Cardiac muscle cell (in vitro differentiated cells and primary cell): ENCODE measurements around the gene NOX3. TPM values are rescaled to one million over a fixed set of nuclear protein-coding genes. Genes with fewer than 3 reads are reported as not detected.
A peak's percentile ranks its signal among the peaks of the same experiment; 100 is the strongest.

Experiments
- DNase-seq, 2 donors: peaks; one replicate each; pipeline versions ENCODE4 v3.0.0 to v3.0.0-alpha.2; 2010 to 2017; ENCODE audit warnings: low read depth in 1 of 2, low spot score in 1 of 2
- H3K27ac ChIP-seq: fragments of 200-600 bp; sonication (generic); 2 replicates; pipeline ENCODE4 v1.5.1; 2016
- H3K27me3 ChIP-seq: fragments of 200-600 bp; sonication (generic); 2 replicates; pipeline ENCODE4 v1.6.0; 2016; ENCODE audit warnings: control low read depth
- H3K36me3 ChIP-seq: fragments of 200-600 bp; sonication (generic); 2 replicates; pipeline ENCODE4 v1.5.1; 2016; ENCODE audit warnings: control low read depth
- H3K4me1 ChIP-seq: fragments of 200-600 bp; sonication (generic); 2 replicates; pipeline ENCODE4 v1.8.1; 2017; ENCODE audit warnings: low read depth, mild to moderate bottlenecking, mixed run types
- H3K4me3 ChIP-seq: fragments of 200-600 bp; sonication (generic); 2 replicates; pipeline ENCODE4 v1.5.1; 2016; ENCODE audit warnings: mild to moderate bottlenecking
- H3K9me3 ChIP-seq: fragments of 200-600 bp; sonication (generic); 2 replicates; pipeline ENCODE4 v1.5.1; 2017; ENCODE audit warnings: low read depth, mild to moderate bottlenecking, control low read depth
- polyA plus RNA-seq: library from polyadenylated mRNA; unstranded; fragments of >200 nt; fragmentation: Nextera tagmentation; extraction: Ambion mirVana; gene quantifications from 2 replicates; pipeline ENCODE4 v1.2.1, GENCODE V29; 2016
- total RNA-seq: library from RNA; depleted of rRNA; stranded (reverse); fragments of >200 nt; gene quantifications from 2 replicates; pipeline ENCODE4 v1.2.3, GENCODE V29; 2016
- TF ChIP-seq, protein P1 (sequence below): IDR thresholded peaks from 2 replicates; pipeline ENCODE4 v1.5.1; 2012; ENCODE audit warnings: low read depth, mild to moderate bottlenecking, low read length

Gene NOX3
- total and polyA plus RNA-seq, 2 experiments from 2014 or later: not detected

DNA sequence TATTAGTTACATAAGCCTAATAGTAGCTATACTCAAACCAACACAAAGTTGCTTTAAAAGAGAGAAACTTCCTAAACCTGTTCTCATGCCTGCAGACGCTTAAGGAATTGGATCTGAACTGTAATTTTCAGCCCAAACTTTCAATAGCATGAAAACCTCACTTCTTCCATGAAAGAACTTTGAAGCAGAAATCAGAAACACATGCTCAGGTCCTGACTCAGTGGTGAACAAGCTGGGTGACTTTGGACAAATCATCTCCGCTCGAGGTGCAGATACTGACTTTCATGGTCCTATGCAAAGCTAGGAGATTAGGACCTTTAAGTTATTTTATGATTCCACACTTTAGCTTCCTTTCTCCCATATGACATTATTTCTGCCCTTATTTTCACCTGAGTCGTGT is 36.5 kb downstream of the NOX3 start:
- Histone ChIP-seq H3K36me3 (no peaks in the 10 kb centered on the region), H3K9me3 (no peaks in the 10 kb centered on the region), H3K4me1 (no peaks in the 10 kb centered on the region), H3K27ac (no peak overlapping the region), H3K4me3 (no peak overlapping the region), H3K27me3 (no peaks in the 10 kb centered on the region)
- TF ChIP-seq, protein P1, sequence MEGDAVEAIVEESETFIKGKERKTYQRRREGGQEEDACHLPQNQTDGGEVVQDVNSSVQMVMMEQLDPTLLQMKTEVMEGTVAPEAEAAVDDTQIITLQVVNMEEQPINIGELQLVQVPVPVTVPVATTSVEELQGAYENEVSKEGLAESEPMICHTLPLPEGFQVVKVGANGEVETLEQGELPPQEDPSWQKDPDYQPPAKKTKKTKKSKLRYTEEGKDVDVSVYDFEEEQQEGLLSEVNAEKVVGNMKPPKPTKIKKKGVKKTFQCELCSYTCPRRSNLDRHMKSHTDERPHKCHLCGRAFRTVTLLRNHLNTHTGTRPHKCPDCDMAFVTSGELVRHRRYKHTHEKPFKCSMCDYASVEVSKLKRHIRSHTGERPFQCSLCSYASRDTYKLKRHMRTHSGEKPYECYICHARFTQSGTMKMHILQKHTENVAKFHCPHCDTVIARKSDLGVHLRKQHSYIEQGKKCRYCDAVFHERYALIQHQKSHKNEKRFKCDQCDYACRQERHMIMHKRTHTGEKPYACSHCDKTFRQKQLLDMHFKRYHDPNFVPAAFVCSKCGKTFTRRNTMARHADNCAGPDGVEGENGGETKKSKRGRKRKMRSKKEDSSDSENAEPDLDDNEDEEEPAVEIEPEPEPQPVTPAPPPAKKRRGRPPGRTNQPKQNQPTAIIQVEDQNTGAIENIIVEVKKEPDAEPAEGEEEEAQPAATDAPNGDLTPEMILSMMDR: no peak
- no peak for DNase-seq

DNA sequence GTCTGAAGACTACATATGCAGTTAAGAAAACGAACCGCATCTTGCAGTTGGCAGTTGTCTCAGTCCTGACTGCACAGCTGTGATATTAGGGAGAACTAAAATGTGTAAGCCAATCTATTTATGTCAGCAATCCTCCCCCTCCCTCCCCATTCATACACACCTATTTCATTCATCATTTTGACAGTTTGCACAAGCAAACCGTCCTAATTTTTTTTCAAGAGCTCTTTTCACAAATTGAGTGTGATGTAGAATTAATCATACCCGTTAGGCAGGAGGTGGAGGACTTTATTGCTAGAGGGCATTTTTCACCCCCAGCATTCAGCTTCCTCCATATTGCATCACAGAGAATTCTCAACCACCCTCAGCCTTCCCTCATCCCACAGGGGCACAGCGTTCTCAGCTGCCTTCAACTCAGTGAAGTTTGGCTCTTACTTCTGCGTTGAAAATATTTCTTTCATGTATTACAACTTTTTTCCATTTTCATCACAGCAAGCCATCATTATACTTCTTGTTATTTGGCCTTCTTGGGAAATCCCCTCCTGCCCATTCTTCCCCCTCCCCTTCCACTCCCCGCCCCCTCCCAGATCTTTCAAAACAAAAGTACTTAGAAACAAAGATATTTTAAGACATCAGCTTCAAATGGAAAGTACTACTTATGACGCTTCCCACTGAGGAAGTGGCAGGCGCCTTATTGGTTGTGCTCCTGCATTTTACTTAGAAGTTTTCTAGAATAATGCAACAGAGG is 37.5 kb downstream of the NOX3 start:
- no peaks in the 10 kb centered on the region for H3K36me3 ChIP-seq
- H3K4me3 ChIP-seq: no peak overlapping the region
- peak in 1 of 2 donors; percentile 82 for DNase-seq
- no peaks in the 10 kb centered on the region for H3K4me1 ChIP-seq
- TF ChIP-seq, protein P1: no peak
- H3K27ac ChIP-seq: no peak overlapping the region
- no peaks in the 10 kb centered on the region for H3K9me3 ChIP-seq
- no peaks in the 10 kb centered on the region for H3K27me3 ChIP-seq

DNA sequence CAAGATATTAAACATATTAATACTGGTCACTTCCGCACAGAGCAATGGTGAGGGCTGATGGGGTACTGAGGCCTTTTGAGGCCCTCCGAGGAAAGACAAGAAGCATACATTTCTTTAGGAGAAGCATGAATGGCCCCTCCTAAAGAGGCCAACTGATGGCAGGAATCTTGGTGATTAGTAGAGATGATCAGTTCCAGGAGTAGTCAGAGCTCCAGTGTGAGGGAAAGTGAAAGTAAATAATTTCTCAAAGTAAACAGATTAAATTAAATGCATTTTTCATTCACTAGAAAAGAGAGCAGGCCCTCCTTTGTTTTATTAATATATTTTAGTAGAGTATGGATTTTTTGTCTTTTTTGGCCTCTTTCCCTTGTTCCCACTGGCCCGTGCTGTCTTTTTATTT is 38.2 kb downstream of the NOX3 start:
- no peak overlapping the region for H3K4me3 ChIP-seq
- no peaks in the 10 kb centered on the region for H3K4me1 ChIP-seq
- TF ChIP-seq, protein P1: no peak
- no peaks in the 10 kb centered on the region for H3K27me3 ChIP-seq
- no peak for DNase-seq
- H3K9me3 ChIP-seq: no peaks in the 10 kb centered on the region
- no peaks in the 10 kb centered on the region for H3K36me3 ChIP-seq
- no peak overlapping the region for H3K27ac ChIP-seq

DNA sequence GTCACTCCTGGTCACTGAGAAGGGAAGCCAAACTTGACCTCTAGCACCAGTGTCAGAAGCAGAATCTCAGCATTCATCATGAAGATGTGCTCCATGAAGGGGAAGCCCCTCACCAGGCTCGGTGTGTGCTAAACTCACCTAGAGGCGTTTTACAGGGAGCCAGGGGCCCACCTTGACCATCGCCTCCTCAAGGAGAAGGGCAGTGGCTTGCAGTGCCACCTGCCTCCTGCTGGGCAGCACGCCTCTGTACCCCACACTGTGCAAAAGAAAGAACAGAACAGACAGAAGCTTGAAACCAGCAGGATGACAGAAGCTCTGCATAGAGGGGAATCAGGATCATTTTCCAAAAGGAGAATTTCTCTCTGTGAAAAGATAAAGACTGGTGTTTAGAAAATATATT is 39.7 kb downstream of the NOX3 start:
- Histone ChIP-seq H3K4me3 (no peak overlapping the region), H3K27ac (no peak overlapping the region), H3K36me3 (no peaks in the 10 kb centered on the region), H3K4me1 (no peaks in the 10 kb centered on the region), H3K9me3 (no peaks in the 10 kb centered on the region), H3K27me3 (no peaks in the 10 kb centered on the region)
- no peak for DNase-seq
- TF ChIP-seq, protein P1: no peak

DNA sequence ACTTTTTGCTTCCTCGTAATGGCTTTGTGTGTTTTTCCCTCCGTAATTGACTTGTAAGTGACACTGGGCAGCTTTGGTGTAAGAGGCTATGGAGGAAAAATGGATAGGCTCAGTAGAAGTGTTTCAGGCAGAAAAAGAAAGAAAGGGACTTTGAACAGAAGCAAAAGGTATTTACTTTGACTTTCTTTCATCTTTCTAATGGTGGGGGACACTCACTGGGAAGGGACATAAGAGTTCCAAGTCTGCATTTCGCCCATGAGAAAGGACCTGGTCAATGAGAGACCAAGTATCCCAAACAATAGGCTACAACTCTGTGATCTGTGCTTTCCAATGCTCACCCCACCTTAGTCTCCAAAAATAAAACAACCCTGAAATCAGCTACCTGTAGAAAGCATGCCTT is 41.6 kb downstream of the NOX3 start:
- TF ChIP-seq, protein P1: no peak
- DNase-seq: no peak
- no peaks in the 10 kb centered on the region for H3K4me1 ChIP-seq
- H3K4me3 ChIP-seq: no peak overlapping the region
- H3K9me3 ChIP-seq: no peaks in the 10 kb centered on the region
- no peaks in the 10 kb centered on the region for H3K27me3 ChIP-seq
- H3K27ac ChIP-seq: no peak overlapping the region
- no peaks in the 10 kb centered on the region for H3K36me3 ChIP-seq

DNA sequence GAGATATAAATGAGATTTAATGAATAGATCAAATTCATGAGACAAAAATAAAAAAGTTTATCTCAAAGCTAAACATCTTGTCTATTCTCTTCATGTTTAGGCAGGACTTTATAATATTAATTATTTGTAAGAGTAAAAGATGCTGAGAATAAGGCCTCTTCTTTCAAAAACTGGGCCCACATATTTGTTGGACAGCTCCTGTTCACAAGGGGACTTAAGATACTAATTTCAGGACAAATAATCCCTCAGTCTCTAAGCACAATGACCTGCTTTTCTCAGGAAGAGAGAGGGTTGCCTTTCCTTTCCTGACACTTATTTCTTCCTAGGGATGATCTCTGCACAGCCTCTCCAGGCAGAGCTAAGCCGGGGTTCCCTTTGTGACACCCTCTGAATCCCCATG is 43.3 kb downstream of the NOX3 start:
- Histone ChIP-seq H3K9me3 (no peaks in the 10 kb centered on the region), H3K4me3 (no peak overlapping the region), H3K27ac (no peak overlapping the region), H3K4me1 (no peaks in the 10 kb centered on the region), H3K36me3 (no peaks in the 10 kb centered on the region), H3K27me3 (no peaks in the 10 kb centered on the region)
- peak; percentile 24 to 36 for DNase-seq
- TF ChIP-seq, protein P1: no peak
